GM18951 (cell line): ENCODE measurements around the gene PKM.

Source experiments
- POLR2A ChIP-seq: IDR thresholded peaks from 4 replicates; pipeline ENCODE4 v1.6.1; 2011; ENCODE audit warnings: mild to moderate bottlenecking; ENCODE audit not compliant: insufficient read length, insufficient read depth; ENCODE audit errors: extremely low read depth
- in situ Hi-C: fragments of 300-500 bp; cut with MboI; formaldehyde crosslinking; loops from one replicate; pipeline ENCODE4 v1.12.0; 2022; ENCODE audit warnings: low sequenced_read_pairs, mixed read lengths, inconsistent platforms; ENCODE audit not compliant: unreplicated experiment

Gene PKM

DNA sequence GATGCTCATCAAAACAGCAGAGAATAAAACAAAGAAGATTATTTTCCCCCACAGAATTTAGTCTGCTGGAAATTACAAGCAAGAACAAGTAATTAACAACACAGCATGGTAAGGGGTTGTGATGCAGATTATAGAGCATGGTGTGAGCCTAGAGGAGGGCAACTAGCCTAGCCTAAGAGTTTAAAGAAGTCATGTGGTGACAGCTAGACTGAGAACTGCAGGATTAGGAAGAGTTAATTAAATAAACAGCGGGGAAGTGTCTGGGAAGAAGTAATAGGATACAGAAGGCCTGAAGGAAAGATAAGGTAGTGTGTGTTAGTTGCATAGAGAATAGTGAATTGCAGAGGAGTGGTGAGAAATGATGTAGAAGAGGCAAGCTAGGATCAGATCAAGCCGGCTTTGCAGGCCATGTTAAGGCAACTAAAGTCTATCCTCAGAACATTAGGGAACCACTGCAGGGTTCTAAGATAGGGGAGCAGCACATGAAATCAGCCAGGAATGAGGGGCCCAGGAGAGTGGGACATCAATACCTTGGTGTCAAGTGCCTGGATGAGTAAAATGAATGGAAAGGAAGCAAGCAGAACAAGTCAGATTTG, 11.9 kb upstream of the PKM start:
- in situ Hi-C loops: no loop called here
- no peak for TF ChIP-seq POLR2A

GRCh38 chr15:72239652-72240051, 8.7 kb upstream of the PKM start:
- no peak for TF ChIP-seq POLR2A
- in situ Hi-C loops: no loop called here

GRCh38 chr15:72238586-72238985, 7.6 kb upstream of the PKM start:
- no peak for TF ChIP-seq POLR2A
- in situ Hi-C loops: no loop called here

GRCh38 chr15:72237853-72238224, 6.8 kb upstream of the PKM start:
- TF ChIP-seq POLR2A: no peak
- in situ Hi-C loops: no loop called here

- TF ChIP-seq POLR2A: peak; percentile 49
- in situ Hi-C loops: no loop called here
These were observed 6.3 kb upstream of the PKM start for GRCh38 chr15:72237029-72237852.

DNA sequence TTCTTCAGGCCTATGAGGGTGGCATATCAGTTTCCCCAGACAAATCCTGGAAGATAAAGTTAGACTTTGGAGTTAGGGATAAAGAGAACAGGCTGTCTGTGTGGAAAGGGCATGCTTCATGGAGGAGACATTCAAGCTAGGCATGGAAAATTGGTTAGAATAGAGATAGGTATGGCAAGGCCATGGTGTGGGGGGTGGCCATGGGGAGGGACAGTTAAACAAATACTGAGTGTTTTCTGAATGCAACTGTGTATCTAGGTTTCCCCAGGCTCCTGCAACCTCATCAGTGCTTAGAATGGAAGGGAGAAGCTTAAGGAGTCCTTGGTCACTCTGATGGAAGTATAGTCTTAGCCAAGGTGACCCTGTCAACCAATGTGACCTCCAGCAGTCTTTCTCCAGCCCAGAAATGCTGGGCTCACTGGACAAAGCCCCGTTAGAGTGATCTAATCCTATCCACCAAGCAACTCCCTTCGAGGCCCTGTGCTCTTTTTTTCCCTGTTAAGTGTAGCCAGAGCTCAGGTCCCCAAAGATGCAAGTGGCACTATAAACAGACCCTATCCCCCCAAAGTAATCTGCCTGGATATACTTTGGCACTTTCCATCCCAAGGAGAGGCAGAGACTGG, 5.5 kb upstream of the PKM start:
- in situ Hi-C loops: no loop called here
- no peak for TF ChIP-seq POLR2A

DNA sequence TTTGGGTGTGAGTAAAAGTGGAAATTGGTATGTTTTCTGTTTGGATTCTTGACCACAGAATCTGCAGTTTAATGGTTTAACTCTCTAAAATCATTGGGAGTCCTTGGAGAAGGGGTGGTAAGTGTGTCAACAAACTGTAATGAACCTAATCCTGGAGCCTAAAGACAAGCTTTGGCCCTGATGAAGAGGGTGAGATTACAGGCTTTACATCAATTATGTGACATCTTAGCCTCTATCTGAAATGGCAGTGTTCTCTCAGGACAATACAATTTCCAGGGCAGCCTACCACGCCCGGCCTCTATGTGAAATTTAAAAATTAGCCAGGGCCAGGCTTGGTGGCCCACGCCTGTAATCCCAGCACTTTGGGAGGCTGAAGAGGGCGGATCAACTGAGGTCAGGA, 4.3 kb upstream of the PKM start:
- in situ Hi-C loops: no loop called here
- TF ChIP-seq POLR2A: no peak

GRCh38 chr15:72233769-72234168, 2.8 kb upstream of the PKM start:
- TF ChIP-seq POLR2A: no peak
- in situ Hi-C loops: no loop called here

DNA sequence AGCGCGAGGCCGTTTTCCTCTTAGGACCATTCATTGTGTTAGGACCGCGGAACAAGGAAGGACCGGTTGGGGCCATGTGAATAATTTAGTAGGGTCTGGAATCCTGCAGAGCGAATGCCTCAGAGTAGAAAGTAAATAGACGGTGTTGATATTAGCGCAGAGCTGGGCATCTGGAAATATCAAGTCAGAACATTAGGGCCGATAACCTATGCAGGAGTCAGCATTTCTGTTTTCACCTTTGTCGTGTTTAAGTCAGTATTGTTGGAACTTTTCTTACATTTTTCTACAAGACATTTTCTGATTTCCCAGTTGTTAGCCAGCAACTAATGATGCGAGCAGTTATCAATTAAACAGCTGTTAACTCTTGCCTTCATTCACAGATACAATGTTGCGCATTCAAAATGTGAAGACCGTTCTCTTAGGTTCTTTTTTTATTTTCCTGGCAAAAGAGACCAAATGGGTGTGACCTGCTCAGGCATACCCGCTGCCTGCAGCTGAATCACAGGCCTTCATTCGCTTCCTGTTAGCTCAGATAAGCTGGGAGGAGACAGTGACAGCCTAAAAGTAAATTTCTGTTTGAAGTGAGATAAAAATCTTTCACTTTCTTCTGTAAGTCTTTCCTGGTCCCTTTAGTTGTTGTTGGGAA, 966 bp upstream of the PKM start:
- no peak for TF ChIP-seq POLR2A
- in situ Hi-C loops: no loop called here

DNA sequence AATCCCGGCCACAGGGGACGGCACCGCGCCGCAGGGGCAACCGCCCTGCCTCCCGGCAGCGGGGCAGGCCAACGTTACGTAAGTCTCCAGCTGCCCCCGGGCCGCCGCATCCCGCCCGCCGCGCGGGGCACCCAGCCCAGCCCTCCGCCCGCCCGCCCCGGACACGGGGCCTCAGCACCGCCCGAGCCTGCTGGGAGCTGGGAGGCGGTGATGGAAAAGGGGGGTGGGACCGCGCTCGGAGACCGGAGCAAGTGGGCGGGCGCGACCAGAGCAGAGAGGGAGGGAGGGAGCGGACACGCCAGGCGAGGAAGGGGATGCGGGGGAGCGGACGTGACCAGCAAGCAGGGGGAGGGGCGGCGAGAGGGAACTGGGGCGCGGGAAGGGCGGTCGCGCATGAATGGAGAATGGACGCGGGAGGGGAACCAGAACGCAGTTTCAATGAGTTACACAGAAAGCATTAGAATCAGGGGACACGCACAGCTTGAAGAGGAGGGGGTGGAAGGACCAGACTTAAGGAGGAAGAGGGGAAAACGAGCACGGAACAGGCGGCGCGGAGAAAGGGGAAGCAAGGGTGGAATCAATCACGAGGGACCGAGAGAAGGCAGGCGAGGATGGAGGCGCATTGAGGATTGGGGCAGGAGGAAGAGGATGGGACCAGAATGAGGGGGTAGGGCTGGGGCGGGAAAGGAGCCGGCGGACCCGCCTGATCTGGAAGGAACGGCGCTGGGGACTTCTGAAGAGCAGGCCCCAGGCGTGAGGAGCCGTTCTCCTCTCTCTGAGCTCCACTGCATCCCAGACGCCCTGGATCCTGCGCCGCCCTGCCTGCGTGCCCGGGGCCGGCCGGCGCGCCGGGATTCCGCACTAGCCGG, 559 bp downstream of the PKM start:
- in situ Hi-C loops: no loop called here
- TF ChIP-seq POLR2A: peak; percentile 35

- in situ Hi-C loops: no loop called here
- no peak for TF ChIP-seq POLR2A
These were observed 1.1 kb downstream of the PKM start for GRCh38 chr15:72229947-72230196.

DNA sequence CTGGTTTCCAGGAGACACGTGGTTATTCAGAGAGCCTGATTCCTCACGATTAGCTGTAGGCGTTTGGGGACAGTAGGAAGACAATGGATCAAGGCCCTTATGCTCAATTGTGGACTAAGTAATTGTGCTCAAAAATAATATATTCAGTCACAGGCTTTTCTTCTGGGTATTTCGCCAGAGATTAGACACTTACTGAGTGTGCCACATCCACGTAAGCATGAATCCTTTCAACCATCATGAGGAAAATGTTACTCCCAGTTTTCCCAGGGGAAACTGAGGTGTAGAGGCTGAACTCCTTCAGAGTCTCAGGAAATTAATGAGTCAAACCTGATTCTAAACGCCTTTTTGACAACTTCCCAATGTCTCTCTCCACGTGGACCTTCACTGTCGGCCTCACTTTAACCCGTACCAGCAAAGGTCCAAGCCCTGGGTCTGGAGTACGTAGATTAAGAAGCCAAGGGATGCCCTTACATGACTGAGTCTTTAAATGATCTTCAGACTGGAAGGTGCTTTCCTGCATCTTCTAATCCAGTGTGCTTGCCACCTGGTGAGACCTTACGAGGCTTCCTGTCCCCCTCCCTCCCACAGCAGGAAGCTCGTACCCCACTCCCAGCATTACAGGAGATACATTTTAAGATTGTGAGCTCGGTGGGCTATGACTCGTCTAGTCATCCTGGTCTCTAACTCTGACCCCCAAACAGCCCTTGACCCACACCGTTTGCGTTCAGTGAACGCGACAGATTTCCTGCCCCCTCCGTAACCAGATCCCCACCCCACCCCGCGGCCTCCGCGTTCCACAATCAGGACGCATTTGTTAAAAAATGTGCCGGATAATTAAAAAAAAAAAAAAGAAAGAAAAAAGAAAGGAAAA, 1.7 kb downstream of the PKM start:
- in situ Hi-C loops: no loop called here
- TF ChIP-seq POLR2A: peak; percentile 45

- in situ Hi-C loops: no loop called here
- TF ChIP-seq POLR2A: no peak
These were observed 3.3 kb downstream of the PKM start for GRCh38 chr15:72227720-72228119.

- no peak for TF ChIP-seq POLR2A
- in situ Hi-C loops: no loop called here
These were observed 3.8 kb downstream of the PKM start for GRCh38 chr15:72227192-72227586.
